Type B pancreatic cell (in vitro differentiated cells): Measurements from ENCODE around the gene COL4A2. TPM values are rescaled to one million over a fixed set of nuclear protein-coding genes. Genes with fewer than 3 reads are reported as not detected.

Experiments used
- DNase-seq: peaks from one replicate; pipeline ENCODE4 v3.0.0; 2021; ENCODE audit warnings: mixed read lengths; ENCODE audit not compliant: unreplicated experiment; ENCODE audit errors: extremely low spot score
- H3K27ac Mint-ChIP-seq: 2 replicates; pipeline ENCODE4 v1.8.0; 2021; ENCODE audit warnings: mild to moderate bottlenecking, mixed read lengths
- H3K27me3 Mint-ChIP-seq: 2 replicates; pipeline ENCODE4 v1.8.0; 2021; ENCODE audit warnings: mixed read lengths
- H3K36me3 Mint-ChIP-seq: 2 replicates; pipeline ENCODE4 v1.8.0; 2021; ENCODE audit warnings: mixed read lengths
- H3K4me1 Mint-ChIP-seq: one replicate; pipeline ENCODE4 v1.8.0; 2021; ENCODE audit warnings: mixed read lengths; ENCODE audit not compliant: unreplicated experiment
- H3K4me3 Mint-ChIP-seq: 2 replicates; pipeline ENCODE4 v1.8.0; 2021; ENCODE audit warnings: mild to moderate bottlenecking, mixed read lengths
- H3K9me3 Mint-ChIP-seq: 2 replicates; pipeline ENCODE4 v1.8.0; 2021; ENCODE audit warnings: mixed read lengths
- total RNA-seq: library from RNA; stranded (reverse); gene quantifications from 2 replicates; pipeline ENCODE4 v1.2.1, GENCODE V29; 2021; ENCODE audit warnings: low replicate concordance
- TF ChIP-seq, protein P1 (sequence below): fragments of 200-600 bp; sonication (generic); conservative IDR thresholded peaks from 2 replicates; pipeline ENCODE4 v1.5.0; 2021; ENCODE audit warnings: antibody characterized with exemption, mild to moderate bottlenecking

COL4A2 gene
- total RNA-seq, 1 donor from 2014 or later = 145 TPM

DNA sequence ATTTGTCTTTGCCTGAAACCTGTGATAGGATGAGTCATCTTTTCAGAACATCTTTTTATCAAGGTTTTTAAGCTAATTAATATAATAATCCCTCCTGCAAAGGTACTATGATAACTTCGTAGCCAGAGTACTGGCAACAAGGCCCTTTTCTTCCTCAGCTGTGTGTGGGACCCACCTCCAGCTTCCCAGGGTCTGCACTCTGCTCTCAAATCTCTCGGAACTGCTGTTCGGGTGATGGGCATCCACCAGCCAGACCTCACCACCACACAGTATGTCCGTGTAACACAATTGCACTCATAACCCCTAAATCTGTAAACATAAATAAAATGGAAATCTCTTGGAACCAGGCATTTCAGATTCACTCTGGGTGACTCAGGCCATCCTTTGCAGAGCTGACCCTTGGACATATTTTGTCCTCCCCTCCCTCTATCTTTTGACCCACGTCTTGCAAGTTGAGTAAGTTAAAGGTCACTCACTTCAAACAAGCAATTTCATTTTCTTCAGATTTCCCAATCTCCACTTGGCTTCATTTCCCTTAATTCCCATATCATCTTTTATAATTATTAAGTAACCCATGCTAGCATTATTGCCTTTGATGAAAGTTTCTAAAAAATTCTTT, 29.6 kb upstream of the COL4A2 start:
- no peaks in the 10 kb centered on the region for H3K27me3 Mint-ChIP-seq
- no peak overlapping the region for H3K4me3 Mint-ChIP-seq
- TF ChIP-seq, protein P1, sequence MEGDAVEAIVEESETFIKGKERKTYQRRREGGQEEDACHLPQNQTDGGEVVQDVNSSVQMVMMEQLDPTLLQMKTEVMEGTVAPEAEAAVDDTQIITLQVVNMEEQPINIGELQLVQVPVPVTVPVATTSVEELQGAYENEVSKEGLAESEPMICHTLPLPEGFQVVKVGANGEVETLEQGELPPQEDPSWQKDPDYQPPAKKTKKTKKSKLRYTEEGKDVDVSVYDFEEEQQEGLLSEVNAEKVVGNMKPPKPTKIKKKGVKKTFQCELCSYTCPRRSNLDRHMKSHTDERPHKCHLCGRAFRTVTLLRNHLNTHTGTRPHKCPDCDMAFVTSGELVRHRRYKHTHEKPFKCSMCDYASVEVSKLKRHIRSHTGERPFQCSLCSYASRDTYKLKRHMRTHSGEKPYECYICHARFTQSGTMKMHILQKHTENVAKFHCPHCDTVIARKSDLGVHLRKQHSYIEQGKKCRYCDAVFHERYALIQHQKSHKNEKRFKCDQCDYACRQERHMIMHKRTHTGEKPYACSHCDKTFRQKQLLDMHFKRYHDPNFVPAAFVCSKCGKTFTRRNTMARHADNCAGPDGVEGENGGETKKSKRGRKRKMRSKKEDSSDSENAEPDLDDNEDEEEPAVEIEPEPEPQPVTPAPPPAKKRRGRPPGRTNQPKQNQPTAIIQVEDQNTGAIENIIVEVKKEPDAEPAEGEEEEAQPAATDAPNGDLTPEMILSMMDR = no peak
- no peaks in the 10 kb centered on the region for H3K4me1 Mint-ChIP-seq
- H3K27ac Mint-ChIP-seq = no peak overlapping the region
- H3K36me3 Mint-ChIP-seq = peaks cover 5% of the 10 kb centered on the region
- no peak for DNase-seq
- no peaks in the 10 kb centered on the region for H3K9me3 Mint-ChIP-seq

DNA sequence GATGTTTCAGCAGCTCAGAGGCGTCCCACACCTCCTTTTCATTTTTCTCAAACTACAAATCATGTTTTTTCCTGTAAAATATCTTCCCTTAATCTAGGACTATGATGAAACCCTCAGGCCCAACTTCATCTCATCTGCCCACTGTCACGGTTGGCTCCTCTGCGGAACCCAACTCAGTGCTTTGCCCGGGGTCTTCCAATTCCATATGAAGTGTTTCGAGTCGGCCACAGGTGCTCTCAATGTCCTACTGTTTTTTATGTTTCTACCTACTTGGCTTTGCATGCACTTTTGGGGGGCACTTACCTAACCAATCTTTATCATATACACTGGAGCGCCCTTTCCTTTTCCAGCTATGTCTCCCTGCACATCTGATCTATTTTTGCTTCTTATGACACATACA, 28.2 kb upstream of the COL4A2 start:
- Mint-ChIP-seq H3K4me1 (no peaks in the 10 kb centered on the region), H3K4me3 (no peak overlapping the region), H3K27ac (no peak overlapping the region), H3K9me3 (no peaks in the 10 kb centered on the region), H3K36me3 (peaks cover 5% of the 10 kb centered on the region), H3K27me3 (no peaks in the 10 kb centered on the region)
- DNase-seq = no peak
- TF ChIP-seq, protein P1 = no peak

DNA sequence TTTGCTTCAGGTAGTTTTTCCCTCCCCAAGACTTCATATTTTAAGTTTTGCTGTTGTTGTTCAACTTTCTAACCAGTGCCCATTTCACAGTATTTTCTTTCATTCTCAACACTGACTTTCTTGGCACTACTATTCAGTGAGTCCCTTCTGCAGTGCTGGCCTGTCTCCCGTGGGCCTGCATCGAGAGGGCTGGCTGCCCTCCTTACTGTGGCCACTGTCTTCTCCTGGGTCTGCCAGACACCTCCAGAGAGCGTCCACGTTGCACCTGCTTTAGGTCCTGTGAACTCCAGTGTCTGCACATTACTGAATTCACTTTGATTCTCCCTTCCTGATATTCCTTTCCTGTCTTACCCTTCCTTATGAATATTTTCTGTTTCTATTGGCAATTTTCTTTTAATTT, 27.4 kb upstream of the COL4A2 start:
- Mint-ChIP-seq H3K27ac (no peak overlapping the region), H3K4me1 (no peaks in the 10 kb centered on the region), H3K4me3 (no peak overlapping the region), H3K27me3 (no peaks in the 10 kb centered on the region), H3K36me3 (peaks cover 5% of the 10 kb centered on the region), H3K9me3 (no peaks in the 10 kb centered on the region)
- TF ChIP-seq, protein P1 = no peak
- no peak for DNase-seq

DNA sequence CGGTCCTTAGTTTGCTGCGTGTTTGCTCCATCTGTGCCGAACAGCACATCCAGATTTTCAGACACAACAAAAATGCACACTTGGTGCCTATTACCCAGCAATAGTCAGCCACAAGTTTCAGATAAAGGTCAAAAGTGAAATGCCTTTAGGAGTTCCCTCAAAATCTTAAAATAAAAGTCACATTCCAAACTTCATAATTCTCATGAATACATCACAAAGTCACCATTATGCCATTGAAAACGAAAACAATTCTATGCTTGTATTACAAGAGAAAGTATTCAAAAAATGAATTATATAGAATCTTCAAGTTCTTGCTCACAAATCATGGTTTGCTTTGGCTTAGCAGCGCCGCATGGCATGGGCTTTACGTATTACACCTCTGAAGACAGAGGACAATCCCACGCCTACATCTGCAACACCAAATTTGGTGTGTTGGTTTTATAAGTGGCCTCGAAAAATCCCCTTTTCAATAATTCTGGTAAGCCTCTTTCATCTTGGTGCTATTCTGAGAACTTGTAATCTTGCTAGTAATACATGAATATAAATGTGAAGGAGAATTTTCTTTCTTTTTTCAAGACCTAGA, 26.8 kb upstream of the COL4A2 start:
- H3K27me3 Mint-ChIP-seq = no peaks in the 10 kb centered on the region
- H3K4me1 Mint-ChIP-seq = no peaks in the 10 kb centered on the region

DNA sequence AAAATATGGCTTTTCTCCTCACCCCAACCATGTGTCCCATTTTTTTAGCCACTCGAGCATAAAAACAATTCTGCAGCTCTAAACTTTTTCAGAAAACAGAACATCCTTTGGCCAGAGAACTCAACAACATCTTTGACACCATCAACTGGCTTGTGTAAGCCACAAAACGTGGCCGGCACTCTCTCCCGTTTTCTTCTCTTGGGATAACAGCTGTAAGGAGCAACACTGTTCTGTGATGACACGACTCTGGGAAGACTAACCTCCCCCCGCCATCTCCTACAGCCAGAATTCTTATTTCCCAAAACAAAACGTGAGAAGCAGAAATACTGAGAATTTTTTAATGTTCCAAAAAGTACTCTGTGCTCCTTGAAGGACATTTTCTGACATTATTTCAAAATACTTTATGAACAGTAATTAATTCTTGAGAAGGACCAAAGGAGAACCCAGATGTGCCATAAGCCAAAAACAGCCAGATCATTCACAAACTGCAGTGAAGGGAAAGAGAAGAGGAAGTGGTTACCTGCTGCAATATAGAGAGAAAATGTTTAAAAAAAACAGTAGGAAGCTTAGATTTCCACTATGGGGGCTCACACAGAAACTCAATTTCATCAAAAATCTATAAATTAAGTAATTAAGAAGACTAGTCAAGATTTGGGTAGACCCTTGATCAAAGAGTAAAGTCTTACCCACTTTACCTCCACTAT, 25.9 kb upstream of the COL4A2 start:
- no peaks in the 10 kb centered on the region for H3K36me3 Mint-ChIP-seq

More for the DNA sequence above, 26.8 kb upstream of the COL4A2 start:
- Mint-ChIP-seq H3K4me3 (no peak overlapping the region), H3K9me3 (no peaks in the 10 kb centered on the region), H3K36me3 (peaks cover 5% of the 10 kb centered on the region), H3K27ac (no peak overlapping the region)
- no peak for DNase-seq
- TF ChIP-seq, protein P1 = no peak

More for the DNA sequence above, 25.9 kb upstream of the COL4A2 start:
- TF ChIP-seq, protein P1 = no peak
- Mint-ChIP-seq H3K27ac (no peak overlapping the region), H3K4me1 (no peaks in the 10 kb centered on the region), H3K27me3 (no peaks in the 10 kb centered on the region), H3K4me3 (no peak overlapping the region), H3K9me3 (no peaks in the 10 kb centered on the region)
- DNase-seq = no peak
